H1 (cell line): ENCODE measurements around the gene MCUB.

ENCODE experiments used
- CTCF ChIP-seq, 3 experiments: IDR thresholded peaks; 1 replicate in 2 of 3; 2 replicates in 1 of 3; pipeline versions ENCODE4 v1.5.1 to v1.6.1; 2011; ENCODE audit warnings: low read length in 3 of 3, mild to moderate bottlenecking in 3 of 3, inconsistent platforms in 2 of 3, low read depth in 1 of 3, moderate library complexity in 1 of 3; ENCODE audit not compliant: insufficient read depth in 1 of 3; ENCODE audit errors: control extremely low read depth in 1 of 3
- POLR2A ChIP-seq, 2 experiments: IDR thresholded peaks; 1 replicate in 1 of 2; 2 replicates in 1 of 2; pipeline ENCODE4 v1.6.1; 2011; ENCODE audit warnings: low read depth in 2 of 2, low read length in 2 of 2, mild to moderate bottlenecking in 2 of 2; ENCODE audit errors: control extremely low read depth in 1 of 2
- SIN3A ChIP-seq, 2 experiments: IDR thresholded peaks in 1 of 2; conservative IDR thresholded peaks in 1 of 2; 2 replicates each; pipeline ENCODE4 v1.6.1; 2011 to 2012; ENCODE audit warnings: low read length in 2 of 2, improper control_type of control experiment in 1 of 2, low read depth in 1 of 2, mild to moderate bottlenecking in 1 of 2
- SP1 ChIP-seq: IDR thresholded peaks from 2 replicates; pipeline ENCODE4 v1.6.1; 2011; ENCODE audit warnings: low read depth, low read length

GRCh38 chr4:109627361-109627760, 67.3 kb downstream of the MCUB start:
- no peak for TF ChIP-seq SP1
- TF ChIP-seq CTCF (IDR thresholded peaks at IDR 0.05; ENCODE audit: control extremely low read depth in 1 of 3, insufficient read depth in 1 of 3, low read depth in 1 of 3, low read length in 3 of 3): no peak
- no peak for TF ChIP-seq POLR2A (IDR thresholded peaks at IDR 0.05; ENCODE audit: control extremely low read depth in 1 of 2, low read depth in 2 of 2, low read length in 2 of 2)
- TF ChIP-seq SIN3A (conservative IDR thresholded peaks at IDR 0.05 in 1 of 2, IDR thresholded peaks at IDR 0.05 in 1 of 2; ENCODE audit: low read depth in 1 of 2, low read length in 2 of 2): no peak
